ENCODE measurements around the gene PCOLCE2.

Gene PCOLCE2

GRCh38 chr3:142801746-142802145 lies 87.1 kb downstream of the PCOLCE2 start:
- no peak overlapping the region for H3K4me3 ChIP-seq (ENCODE audit: low read depth, low read length)

GRCh38 chr3:142796823-142797222 lies 92.1 kb downstream of the PCOLCE2 start:
- H3K36me3 ChIP-seq, result no peaks in the 10 kb centered on the region
- no peaks in the 10 kb centered on the region for H3K27me3 ChIP-seq
- no peak for DNase-seq
- H3K4me1 ChIP-seq, result no peaks in the 10 kb centered on the region; the same call in 1 of the 2 replicates
- TF ChIP-seq, protein P1, sequence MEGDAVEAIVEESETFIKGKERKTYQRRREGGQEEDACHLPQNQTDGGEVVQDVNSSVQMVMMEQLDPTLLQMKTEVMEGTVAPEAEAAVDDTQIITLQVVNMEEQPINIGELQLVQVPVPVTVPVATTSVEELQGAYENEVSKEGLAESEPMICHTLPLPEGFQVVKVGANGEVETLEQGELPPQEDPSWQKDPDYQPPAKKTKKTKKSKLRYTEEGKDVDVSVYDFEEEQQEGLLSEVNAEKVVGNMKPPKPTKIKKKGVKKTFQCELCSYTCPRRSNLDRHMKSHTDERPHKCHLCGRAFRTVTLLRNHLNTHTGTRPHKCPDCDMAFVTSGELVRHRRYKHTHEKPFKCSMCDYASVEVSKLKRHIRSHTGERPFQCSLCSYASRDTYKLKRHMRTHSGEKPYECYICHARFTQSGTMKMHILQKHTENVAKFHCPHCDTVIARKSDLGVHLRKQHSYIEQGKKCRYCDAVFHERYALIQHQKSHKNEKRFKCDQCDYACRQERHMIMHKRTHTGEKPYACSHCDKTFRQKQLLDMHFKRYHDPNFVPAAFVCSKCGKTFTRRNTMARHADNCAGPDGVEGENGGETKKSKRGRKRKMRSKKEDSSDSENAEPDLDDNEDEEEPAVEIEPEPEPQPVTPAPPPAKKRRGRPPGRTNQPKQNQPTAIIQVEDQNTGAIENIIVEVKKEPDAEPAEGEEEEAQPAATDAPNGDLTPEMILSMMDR (IDR thresholded peaks at IDR 0.05; ENCODE audit: low read depth, low read length), result no peak
- H3K4me3 ChIP-seq (ENCODE audit: low read depth, low read length), result no peak overlapping the region
- no peaks in the 10 kb centered on the region for H3K9me3 ChIP-seq

More at GRCh38 chr3:142801746-142802145, 87.1 kb downstream of the PCOLCE2 start:
- Histone ChIP-seq H3K4me1 (no peaks in the 10 kb centered on the region; the same call in 1 of the 2 replicates), H3K27me3 (no peaks in the 10 kb centered on the region), H3K36me3 (peaks cover 7% of the 10 kb centered on the region), H3K9me3 (no peaks in the 10 kb centered on the region)
- DNase-seq, result no peak
- TF ChIP-seq, protein P1 (IDR thresholded peaks at IDR 0.05; ENCODE audit: low read depth, low read length), result no peak

DNA sequence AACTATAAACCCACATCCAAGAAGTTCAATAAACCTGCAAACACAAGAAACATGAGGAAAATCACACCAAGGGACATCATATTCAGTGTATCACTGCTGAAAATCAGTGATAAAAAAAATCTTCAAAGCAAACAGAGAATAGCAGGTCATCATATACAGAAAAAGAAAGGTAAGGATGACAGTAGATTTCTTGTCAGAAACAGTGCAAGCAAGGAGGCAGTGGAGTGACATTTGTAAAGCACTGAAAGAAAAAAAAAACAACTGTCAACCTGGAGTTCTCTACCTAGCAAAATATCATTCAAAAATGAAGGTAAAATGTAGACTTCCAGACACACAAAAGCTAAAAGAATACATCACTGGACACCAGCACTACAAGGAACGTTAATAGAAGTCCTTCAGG lies 93.6 kb downstream of the PCOLCE2 start:
- TF ChIP-seq, protein P1 (IDR thresholded peaks at IDR 0.05; ENCODE audit: low read depth, low read length), result no peak
- Histone ChIP-seq H3K4me3 (ENCODE audit: low read depth, low read length) (no peak overlapping the region), H3K9me3 (no peaks in the 10 kb centered on the region), H3K36me3 (no peaks in the 10 kb centered on the region), H3K4me1 (no peaks in the 10 kb centered on the region; the same call in none of the 2 replicates), H3K27me3 (no peaks in the 10 kb centered on the region)
- no peak for DNase-seq

- no peaks in the 10 kb centered on the region for H3K27me3 ChIP-seq
- no peaks in the 10 kb centered on the region for H3K9me3 ChIP-seq
- no peaks in the 10 kb centered on the region for H3K36me3 ChIP-seq
- DNase-seq, result no peak
- TF ChIP-seq, protein P1 (IDR thresholded peaks at IDR 0.05; ENCODE audit: low read depth, low read length), result no peak
- H3K4me1 ChIP-seq, result no peaks in the 10 kb centered on the region; the same call in none of the 2 replicates
- no peak overlapping the region for H3K4me3 ChIP-seq (ENCODE audit: low read depth, low read length)
These were observed 94.4 kb downstream of the PCOLCE2 start for GRCh38 chr3:142794508-142794907.

- no peaks in the 10 kb centered on the region; the same call in none of the 2 replicates for H3K4me1 ChIP-seq
- no peak overlapping the region for H3K4me3 ChIP-seq (ENCODE audit: low read depth, low read length)
- DNase-seq, result no peak
- H3K9me3 ChIP-seq, result no peaks in the 10 kb centered on the region
- no peaks in the 10 kb centered on the region for H3K36me3 ChIP-seq
- no peaks in the 10 kb centered on the region for H3K27me3 ChIP-seq
- TF ChIP-seq, protein P1 (IDR thresholded peaks at IDR 0.05; ENCODE audit: low read depth, low read length), result no peak
These were observed 101.2 kb downstream of the PCOLCE2 start for GRCh38 chr3:142787719-142788118.

DNA sequence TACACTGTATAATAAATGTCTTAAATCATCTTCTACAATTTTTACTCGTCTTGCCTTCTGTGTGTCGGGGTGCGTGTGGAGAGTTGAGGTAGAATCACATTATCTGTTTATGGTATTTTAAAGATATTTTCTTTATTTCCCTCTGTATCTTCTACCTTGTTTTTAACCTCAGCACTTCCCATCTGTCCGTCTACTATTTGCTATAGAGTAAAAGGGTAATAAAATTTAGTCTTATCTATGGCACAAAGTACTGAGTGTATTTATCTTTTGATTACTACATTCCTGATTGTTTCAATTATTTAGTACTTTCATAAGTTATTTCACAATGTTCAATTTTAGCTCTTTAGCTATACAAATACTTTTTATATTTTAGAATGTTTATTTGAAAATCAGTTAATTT lies 102.9 kb downstream of the PCOLCE2 start:
- Histone ChIP-seq H3K27me3 (no peaks in the 10 kb centered on the region), H3K4me3 (ENCODE audit: low read depth, low read length) (no peak overlapping the region), H3K9me3 (no peaks in the 10 kb centered on the region), H3K4me1 (no peaks in the 10 kb centered on the region; the same call in none of the 2 replicates), H3K36me3 (no peaks in the 10 kb centered on the region)
- TF ChIP-seq, protein P1 (IDR thresholded peaks at IDR 0.05; ENCODE audit: low read depth, low read length), result no peak
- no peak for DNase-seq

Data from BE2C (cell line).